Measurements from ENCODE around the gene TTLL11.

DNA sequence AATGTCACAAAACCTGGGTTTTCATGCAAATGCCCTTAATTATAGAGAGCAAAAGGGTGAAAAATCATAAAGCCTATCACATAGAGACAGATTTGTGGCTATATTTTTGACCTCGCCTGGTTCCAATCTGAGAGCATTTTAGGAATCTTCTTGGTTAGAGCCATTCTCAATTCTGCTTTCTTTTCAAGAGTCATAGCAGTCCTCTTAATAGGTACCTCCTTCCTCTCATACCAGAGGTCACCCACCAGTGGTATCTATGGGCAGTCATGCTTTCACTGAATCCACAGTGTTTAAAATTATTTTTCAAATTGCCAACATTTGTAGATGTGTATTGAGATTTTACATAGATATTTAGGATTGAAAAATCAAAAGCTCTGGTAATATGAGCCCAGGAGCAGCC, 226.2 kb downstream of the TTLL11 start:
- TF ChIP-seq RAD21 (IDR thresholded peaks at IDR 0.05; ENCODE audit: low read depth) (no peak), YY1 (IDR thresholded peaks at IDR 0.05; ENCODE audit: low read depth) (no peak), EP300 (IDR thresholded peaks at IDR 0.05; ENCODE audit: borderline replicate concordance) (no peak), NFIC (IDR thresholded peaks at IDR 0.05) (no peak), TEAD4 (IDR thresholded peaks at IDR 0.05) (no peak), EGR1 (IDR thresholded peaks at IDR 0.05) (no peak), TAF1 (IDR thresholded peaks at IDR 0.05; ENCODE audit: low read depth) (no peak), CREB1 (IDR thresholded peaks at IDR 0.05; ENCODE audit: low read depth) (no peak), FOXM1 (IDR thresholded peaks at IDR 0.05; ENCODE audit: borderline replicate concordance, low read depth) (no peak)
- TF ChIP-seq, protein P1, sequence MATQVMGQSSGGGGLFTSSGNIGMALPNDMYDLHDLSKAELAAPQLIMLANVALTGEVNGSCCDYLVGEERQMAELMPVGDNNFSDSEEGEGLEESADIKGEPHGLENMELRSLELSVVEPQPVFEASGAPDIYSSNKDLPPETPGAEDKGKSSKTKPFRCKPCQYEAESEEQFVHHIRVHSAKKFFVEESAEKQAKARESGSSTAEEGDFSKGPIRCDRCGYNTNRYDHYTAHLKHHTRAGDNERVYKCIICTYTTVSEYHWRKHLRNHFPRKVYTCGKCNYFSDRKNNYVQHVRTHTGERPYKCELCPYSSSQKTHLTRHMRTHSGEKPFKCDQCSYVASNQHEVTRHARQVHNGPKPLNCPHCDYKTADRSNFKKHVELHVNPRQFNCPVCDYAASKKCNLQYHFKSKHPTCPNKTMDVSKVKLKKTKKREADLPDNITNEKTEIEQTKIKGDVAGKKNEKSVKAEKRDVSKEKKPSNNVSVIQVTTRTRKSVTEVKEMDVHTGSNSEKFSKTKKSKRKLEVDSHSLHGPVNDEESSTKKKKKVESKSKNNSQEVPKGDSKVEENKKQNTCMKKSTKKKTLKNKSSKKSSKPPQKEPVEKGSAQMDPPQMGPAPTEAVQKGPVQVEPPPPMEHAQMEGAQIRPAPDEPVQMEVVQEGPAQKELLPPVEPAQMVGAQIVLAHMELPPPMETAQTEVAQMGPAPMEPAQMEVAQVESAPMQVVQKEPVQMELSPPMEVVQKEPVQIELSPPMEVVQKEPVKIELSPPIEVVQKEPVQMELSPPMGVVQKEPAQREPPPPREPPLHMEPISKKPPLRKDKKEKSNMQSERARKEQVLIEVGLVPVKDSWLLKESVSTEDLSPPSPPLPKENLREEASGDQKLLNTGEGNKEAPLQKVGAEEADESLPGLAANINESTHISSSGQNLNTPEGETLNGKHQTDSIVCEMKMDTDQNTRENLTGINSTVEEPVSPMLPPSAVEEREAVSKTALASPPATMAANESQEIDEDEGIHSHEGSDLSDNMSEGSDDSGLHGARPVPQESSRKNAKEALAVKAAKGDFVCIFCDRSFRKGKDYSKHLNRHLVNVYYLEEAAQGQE (IDR thresholded peaks at IDR 0.05; ENCODE audit: low read depth), result no peak
- TF ChIP-seq, protein P2, sequence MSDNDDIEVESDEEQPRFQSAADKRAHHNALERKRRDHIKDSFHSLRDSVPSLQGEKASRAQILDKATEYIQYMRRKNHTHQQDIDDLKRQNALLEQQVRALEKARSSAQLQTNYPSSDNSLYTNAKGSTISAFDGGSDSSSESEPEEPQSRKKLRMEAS (IDR thresholded peaks at IDR 0.05), result no peak

Measured in Ishikawa (cell line).